HepG2 (cell line): Measurements from ENCODE around the gene CEP20. TPM values are rescaled to one million over a fixed set of nuclear protein-coding genes. Genes with fewer than 3 reads are reported as not detected.
A peak's percentile ranks its signal among the peaks of the same experiment; 100 is the strongest.

Experiments
- ATF7 ChIP-seq, 2 experiments: fragments of 450-650 bp in 1 of 2; sonication (generic) in 1 of 2; formaldehyde crosslinking in 1 of 2; IDR thresholded peaks; 2 replicates each; pipeline versions ENCODE4 v1.4.0 to v1.6.1; 2016 to 2020; ENCODE audit warnings: antibody characterized with exemption in 1 of 2, mild to moderate bottlenecking in 1 of 2, missing genetic modification reagents in 1 of 2
- DNMT3B ChIP-seq: conservative IDR thresholded peaks from 2 replicates; pipeline ENCODE4 v1.6.1; 2016; ENCODE audit warnings: missing biosample characterization, control low read depth
- E2F1 ChIP-seq: sonication (generic); formaldehyde crosslinking; IDR thresholded peaks from 2 replicates; pipeline ENCODE4 v1.5.0; 2020; ENCODE audit warnings: missing genetic modification reagents
- HNF1A ChIP-seq, 2 experiments: sonication (generic) in 1 of 2; formaldehyde crosslinking in 1 of 2; IDR thresholded peaks; 2 replicates each; pipeline versions ENCODE4 v1.4.0 to v1.6.1; 2016 to 2020; ENCODE audit warnings: borderline replicate concordance in 1 of 2, low read depth in 1 of 2, mild to moderate bottlenecking in 1 of 2, missing genetic modification reagents in 1 of 2
- KAT8 ChIP-seq: IDR thresholded peaks from 2 replicates; pipeline ENCODE4 v1.6.1; 2016; ENCODE audit warnings: missing genetic modification reagents, missing compliant biosample characterization
- MZF1 ChIP-seq: sonication (generic); formaldehyde crosslinking; IDR thresholded peaks from 2 replicates; pipeline ENCODE4 v1.8.1; 2023; ENCODE audit warnings: mild to moderate bottlenecking, missing genetic modification reagents, borderline replicate concordance
- NR3C1 ChIP-seq: sonication (generic); formaldehyde crosslinking; IDR thresholded peaks from 2 replicates; pipeline ENCODE4 v1.4.0; 2020; ENCODE audit warnings: missing genetic modification reagents
- POGK ChIP-seq: sonication (generic); formaldehyde crosslinking; conservative IDR thresholded peaks from 2 replicates; pipeline ENCODE4 v1.8.0; 2022; ENCODE audit warnings: mild to moderate bottlenecking, moderate library complexity, missing genetic modification reagents
- SIN3B ChIP-seq: fragments of 150-350 bp; IDR thresholded peaks from 2 replicates; pipeline ENCODE4 v1.6.1; 2014; ENCODE audit warnings: low read length
- SMAD1 ChIP-seq: sonication (generic); formaldehyde crosslinking; IDR thresholded peaks from 2 replicates; pipeline ENCODE4 v1.4.0; 2020; ENCODE audit warnings: missing genetic modification reagents, low read depth, mild to moderate bottlenecking, borderline replicate concordance
- SRSF4 ChIP-seq: fragments of 200-400 bp; formaldehyde crosslinking; IDR thresholded peaks from one replicate; pipeline ENCODE4 v1.6.1; 2018; ENCODE audit warnings: mild to moderate bottlenecking, low read depth, low read length, moderate library complexity; ENCODE audit not compliant: poor library complexity, severe bottlenecking
- ZKSCAN8 ChIP-seq: IDR thresholded peaks from 2 replicates; pipeline ENCODE4 v1.6.1; 2016; ENCODE audit warnings: borderline replicate concordance, missing genetic modification reagents, missing compliant biosample characterization
- ZNF605 ChIP-seq: sonication (generic); formaldehyde crosslinking; IDR thresholded peaks from 2 replicates; pipeline ENCODE4 v1.8.0; 2022; ENCODE audit warnings: mild to moderate bottlenecking, missing genetic modification reagents
- ZNF839 ChIP-seq: sonication (generic); formaldehyde crosslinking; IDR thresholded peaks from 2 replicates; pipeline ENCODE4 v1.4.0; 2020; ENCODE audit warnings: missing genetic modification reagents, mild to moderate bottlenecking, borderline replicate concordance
- polyA plus RNA-seq, 8 experiments: library from polyadenylated mRNA; depleted of rRNA in 3 of 8; stranded (reverse) in 7 of 8; unstranded in 1 of 8; fragments of >200 nt; fragmentation: Illumina TruSeq in 4 of 8; extraction: Trizol in 4 of 8; gene quantifications; 2 replicates each; pipeline versions ENCODE4 v1.2.1 to v1.2.3, GENCODE V29; 2011 to 2016; ENCODE audit warnings: low read depth in 4 of 8, missing spikeins in 1 of 8, mixed read lengths in 1 of 8; ENCODE audit not compliant: insufficient read depth in 1 of 8
- total RNA-seq, 5 experiments: library from RNA; depleted of rRNA; stranded (reverse); fragments of >200 nt; fragmentation: Illumina TruSeq; extraction: Trizol; gene quantifications; 2 replicates each; pipeline ENCODE4 v1.2.3, GENCODE V29; 2016; ENCODE audit warnings: low read depth in 1 of 5
- TF ChIP-seq, protein P1 (sequence below): sonication (generic); formaldehyde crosslinking; IDR thresholded peaks from 2 replicates; pipeline ENCODE4 v1.4.0; 2020; ENCODE audit warnings: mild to moderate bottlenecking, missing genetic modification reagents
- TF ChIP-seq, protein P2 (sequence below): sonication (generic); formaldehyde crosslinking; IDR thresholded peaks from 2 replicates; pipeline ENCODE4 v1.4.0; 2020; ENCODE audit warnings: mild to moderate bottlenecking, low read depth, missing genetic modification reagents
- TF ChIP-seq, protein P3 (sequence below): sonication (generic); formaldehyde crosslinking; IDR thresholded peaks from 2 replicates; pipeline ENCODE4 v1.4.0; 2020; ENCODE audit warnings: mild to moderate bottlenecking, missing genetic modification reagents

The CEP20 gene
- total and polyA plus RNA-seq, 2 of the 13 experiments (the other 11 are each of a cell fraction or from before 2014, with no cell fraction given) = 53.0 to 54.1 TPM

- TF ChIP-seq SIN3B (no peak), SMAD1 (CRISPR knock-in tag) (no peak), ZNF839 (CRISPR knock-in tag) (no peak), ZNF605 (CRISPR knock-in tag) (peak; percentile 67), POGK (0 out of 2 replicates have a peak, but pooled peaks have one; percentile 55), NR3C1 (CRISPR knock-in tag) (no peak), ATF7 (IDR thresholded peaks at IDR 0.05) (no peak), ATF7 (CRISPR knock-in tag; IDR thresholded peaks at IDR 0.05) (no peak), SRSF4 (no peak), KAT8 (no peak), ZKSCAN8 (CRISPR knock-in tag) (no peak; the same call in 1 of the 2 replicates), E2F1 (CRISPR knock-in tag) (no peak), HNF1A (IDR thresholded peaks at IDR 0.05; ENCODE audit: low read depth) (no peak), HNF1A (CRISPR knock-in tag; IDR thresholded peaks at IDR 0.05; ENCODE audit: borderline replicate concordance) (no peak), DNMT3B (CRISPR knock-in tag) (no peak), MZF1 (CRISPR knock-in tag) (no peak)
- TF ChIP-seq, protein P1, sequence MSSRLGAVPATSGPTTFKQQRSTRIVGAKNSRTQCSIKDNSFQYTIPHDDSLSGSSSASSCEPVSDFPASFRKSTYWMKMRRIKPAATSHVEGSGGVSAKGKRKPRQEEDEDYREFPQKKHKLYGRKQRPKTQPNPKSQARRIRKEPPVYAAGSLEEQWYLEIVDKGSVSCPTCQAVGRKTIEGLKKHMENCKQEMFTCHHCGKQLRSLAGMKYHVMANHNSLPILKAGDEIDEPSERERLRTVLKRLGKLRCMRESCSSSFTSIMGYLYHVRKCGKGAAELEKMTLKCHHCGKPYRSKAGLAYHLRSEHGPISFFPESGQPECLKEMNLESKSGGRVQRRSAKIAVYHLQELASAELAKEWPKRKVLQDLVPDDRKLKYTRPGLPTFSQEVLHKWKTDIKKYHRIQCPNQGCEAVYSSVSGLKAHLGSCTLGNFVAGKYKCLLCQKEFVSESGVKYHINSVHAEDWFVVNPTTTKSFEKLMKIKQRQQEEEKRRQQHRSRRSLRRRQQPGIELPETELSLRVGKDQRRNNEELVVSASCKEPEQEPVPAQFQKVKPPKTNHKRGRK (CRISPR knock-in tag) = no peak
- TF ChIP-seq, protein P2, sequence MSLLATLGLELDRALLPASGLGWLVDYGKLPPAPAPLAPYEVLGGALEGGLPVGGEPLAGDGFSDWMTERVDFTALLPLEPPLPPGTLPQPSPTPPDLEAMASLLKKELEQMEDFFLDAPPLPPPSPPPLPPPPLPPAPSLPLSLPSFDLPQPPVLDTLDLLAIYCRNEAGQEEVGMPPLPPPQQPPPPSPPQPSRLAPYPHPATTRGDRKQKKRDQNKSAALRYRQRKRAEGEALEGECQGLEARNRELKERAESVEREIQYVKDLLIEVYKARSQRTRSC (CRISPR knock-in tag) = no peak
- TF ChIP-seq, protein P3, sequence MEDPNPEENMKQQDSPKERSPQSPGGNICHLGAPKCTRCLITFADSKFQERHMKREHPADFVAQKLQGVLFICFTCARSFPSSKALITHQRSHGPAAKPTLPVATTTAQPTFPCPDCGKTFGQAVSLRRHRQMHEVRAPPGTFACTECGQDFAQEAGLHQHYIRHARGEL (CRISPR knock-in tag) = no peak
Observed at GRCh38 chr16:15899538-15900100, 11.2 kb upstream of the CEP20 start (continued).
